Heart left ventricle (tissue), 16 donors: ENCODE data around the gene MATK. TPM values are rescaled to one million over a fixed set of nuclear protein-coding genes. Genes with fewer than 3 reads are reported as not detected.

Source experiments
- ATAC-seq, 4 donors: fragments of 200-7000 bp; cut with Tn5 transposase; one replicate each; pipeline ENCODE4 v1.9.1; 2020 to 2022; ENCODE audit warnings: moderate library complexity in 4 of 4, mild to moderate bottlenecking in 3 of 4, moderate number of reproducible peaks in 1 of 4
- DNase-seq, 5 donors: peaks; one replicate each; pipeline ENCODE4 v3.0.0-alpha.2; 2020
- H3K27ac ChIP-seq, 12 donors: fragments of 200-600 bp; sonication (generic) in 4 of 12; one replicate each; pipeline versions ENCODE4 v1.5.0 to v1.8.0; 2016 to 2022; ENCODE audit warnings: mild to moderate bottlenecking in 2 of 12
- H3K27me3 ChIP-seq, 9 donors: fragments of 200-600 bp; sonication (generic) in 2 of 9; one replicate each; pipeline versions ENCODE4 v1.5.1 to v1.8.0; 2016 to 2022; ENCODE audit warnings: mild to moderate bottlenecking in 3 of 9
- H3K36me3 ChIP-seq, 9 donors: fragments of 200-600 bp; sonication (generic) in 2 of 9; one replicate each; pipeline versions ENCODE4 v1.5.0 to v1.8.0; 2018 to 2022; ENCODE audit warnings: mild to moderate bottlenecking in 2 of 9
- H3K4me1 ChIP-seq, 12 donors: fragments of 200-600 bp; sonication (generic) in 4 of 12; one replicate each; pipeline versions ENCODE4 v1.5.0 to v1.8.0; 2016 to 2022; ENCODE audit warnings: mild to moderate bottlenecking in 3 of 12
- H3K4me3 ChIP-seq, 12 donors: fragments of 200-600 bp; sonication (generic) in 4 of 12; one replicate each; pipeline versions ENCODE4 v1.5.0 to v1.8.0; 2017 to 2022; ENCODE audit warnings: mild to moderate bottlenecking in 9 of 12, moderate library complexity in 4 of 12
- H3K9me3 ChIP-seq, 12 donors: fragments of 200-600 bp; sonication (generic) in 4 of 12; one replicate each; pipeline versions ENCODE4 v1.5.0 to v1.8.0; 2016 to 2022; ENCODE audit warnings: mild to moderate bottlenecking in 1 of 12
- CTCF ChIP-seq, 12 donors: fragments of 200-600 bp; sonication (generic) in 4 of 12; IDR thresholded peaks; one replicate each; pipeline versions ENCODE4 v1.5.0 to v1.8.0; 2018 to 2022; ENCODE audit warnings: antibody characterized with exemption in 12 of 12, mild to moderate bottlenecking in 5 of 12
- POLR2A ChIP-seq, 2 donors: fragments of 450-650 bp; IDR thresholded peaks; one replicate each; pipeline ENCODE4 v1.6.1; 2017; ENCODE audit warnings: antibody characterized with exemption in 2 of 2, mild to moderate bottlenecking in 2 of 2, moderate library complexity in 2 of 2
- WGBS, 4 donors: extraction: QIAGEN DNeasy Blood & Tissue Kit in 2 of 4; methylation state at CpG; one replicate each; pipeline versions ENCODE4 v1.1.5 to v1.1.7; 2013 to 2018; 5-methylcytosine and 5-hydroxymethylcytosine counted together
- intact Hi-C, 10 donors: fragments of 100-400 bp; cut with DNase I; formaldehyde crosslinking; loops; one replicate each; pipeline versions ENCODE4 v1.11.1 to v1.14.2; 2022
- polyA plus RNA-seq, 2 donors: library from polyadenylated mRNA; stranded (reverse); fragments of 200-250 nt; gene quantifications; one replicate each; pipeline ENCODE4 v1.2.3, GENCODE V29; 2013
- total RNA-seq, 9 donors: library from RNA; depleted of rRNA in 2 of 9; stranded (reverse); fragments of >200 nt in 2 of 9; fragmentation: NEBNext Ultra II Directional in 3 of 9; extraction: Animal tissue kit (Norgen Biotek cat#: 25700) in 3 of 9; gene quantifications; one replicate each; pipeline versions ENCODE4 v1.1.0 to v1.2.4, GENCODE V29; 2016 to 2023
- donor health status: ischemic (EF 13 %, LVEDD 7.1; RV severe dilation, severe dysfunction).
- donor health status: healthy with polysubstance abuse.
- donor health status: DM: no; HTN: yes; CAD: no.
- donor health status: DM: no; HTN: no; CAD: no.
- donor health status: ischemic (EF 25% LVEDD 6.9; RV normal size, moderate dysfunction).
- donor health status: ischemic (EF 25% LVEDD 5.7; RV mildly dilated, moderate dysfunction).
- donor health status: healthy.
- donor health status: DM: yes; HTN: yes; CAD: no.
- donor health status: ischemic (EF 35%, LVEDD 5.7; RV mildly dilated, moderate dysfunction).
- donor health status: nonischemic (EF 11% LVEDD 7.7; RV severe dilation, severe dysfunction).
- donor health status: DM: yes; HTN: yes; CAD: no.
- donor health status: PGD.
- donor health status: ischemic (EF 29% LVEDD 5.4; RV normal size, mild dysfunction).
- donor health status: nonischemic (EF 23%, LVEDD 6.1; RV moderate dilation, normal function).

Gene MATK
- total and polyA plus RNA-seq, 11 donors: 0.20 to 8.9 (median 0.70) TPM

- TF ChIP-seq POLR2A (IDR thresholded peaks at IDR 0.05) (no peak), CTCF (IDR thresholded peaks at IDR 0.05) (no peak)
- DNase-seq (no peak), ATAC-seq (no peak)
- Histone ChIP-seq H3K4me1 (peaks cover 0 to 7% (median 4%) of the 10 kb centered on the region in 12 donors), H3K4me3 (no peak overlapping the region), H3K27me3 (peaks cover 0 to 34% (median 18%) of the 10 kb centered on the region in 9 donors), H3K36me3 (no peaks in the 10 kb centered on the region), H3K9me3 (peaks cover 0 to 14% (median 8%) of the 10 kb centered on the region in 12 donors), H3K27ac (no peak overlapping the region)
- intact Hi-C loops: no loop called here
- 93 to 97% (median 94%) methylated on average over 2 of the region's 2 CpGs for WGBS, 4 donors
Observed at GRCh38 chr19:3796358-3796757, 10.2 kb upstream of the MATK start.

GRCh38 chr19:3793799-3794198 is 7.6 kb upstream of the MATK start:
- Histone ChIP-seq H3K9me3 (peaks cover 0 to 14% (median 8%) of the 10 kb centered on the region in 12 donors), H3K4me3 (no peak overlapping the region), H3K4me1 (no peaks in the 10 kb centered on the region), H3K27me3 (peaks cover 0 to 9% (median 0%) of the 10 kb centered on the region in 9 donors), H3K36me3 (no peaks in the 10 kb centered on the region), H3K27ac (no peak overlapping the region)
- 87 to 97% (median 95%) methylated on average over 3 of the region's 3 CpGs for WGBS, 4 donors
- no peak for TF ChIP-seq POLR2A (IDR thresholded peaks at IDR 0.05)
- no peak for TF ChIP-seq CTCF (IDR thresholded peaks at IDR 0.05)
- ATAC-seq (no peak), DNase-seq (no peak)
- intact Hi-C loops: no loop called here

- Histone ChIP-seq H3K36me3 (no peaks in the 10 kb centered on the region), H3K27ac (no peak overlapping the region), H3K4me1 (no peaks in the 10 kb centered on the region), H3K9me3 (peaks cover 0 to 13% (median 8%) of the 10 kb centered on the region in 12 donors), H3K4me3 (no peak overlapping the region), H3K27me3 (peaks cover 0 to 5% (median 0%) of the 10 kb centered on the region in 9 donors)
- intact Hi-C loops: no loop called here
- TF ChIP-seq POLR2A (IDR thresholded peaks at IDR 0.05) (no peak), CTCF (IDR thresholded peaks at IDR 0.05) (no peak)
- DNase-seq: no peak
- ATAC-seq: no peak
- 64 to 78% (median 71%) methylated on average over 3 of the region's 3 CpGs for WGBS, 4 donors
Observed at GRCh38 chr19:3792114-3792513, 5.9 kb upstream of the MATK start.

GRCh38 chr19:3790941-3791340 is 4.8 kb upstream of the MATK start:
- intact Hi-C loops: no loop called here
- no peak for TF ChIP-seq POLR2A (IDR thresholded peaks at IDR 0.05)
- no peak for TF ChIP-seq CTCF (IDR thresholded peaks at IDR 0.05)
- H3K4me1 ChIP-seq: peaks cover 0 to 6% (median 0%) of the 10 kb centered on the region in 12 donors
- H3K27me3 ChIP-seq: peaks cover 0 to 12% (median 2%) of the 10 kb centered on the region in 9 donors
- H3K27ac ChIP-seq: no peak overlapping the region
- no peaks in the 10 kb centered on the region for H3K36me3 ChIP-seq
- H3K9me3 ChIP-seq: peaks cover 0 to 2% (median 0%) of the 10 kb centered on the region in 12 donors
- 71 to 83% (median 76%) methylated on average over 7 of the region's 7 CpGs for WGBS, 4 donors
- H3K4me3 ChIP-seq: no peak overlapping the region
- ATAC-seq (no peak), DNase-seq (no peak)
